RPMI7951 (cell line): ENCODE measurements around the gene SSTR4. TPM values are rescaled to one million over a fixed set of nuclear protein-coding genes. Genes with fewer than 3 reads are reported as not detected.

Source experiments
- DNase-seq: peaks from one replicate; pipeline ENCODE4 v3.0.0-alpha.2; 2012; ENCODE audit warnings: low read depth
- total RNA-seq: library from RNA; depleted of rRNA; stranded (reverse); fragments of >200 nt; shearing (Covaris generic); gene quantifications from 2 replicates; pipeline ENCODE4 v1.2.3, GENCODE V29; 2014

SSTR4 gene
- total RNA-seq, 1 experiment from 2014 or later, result not detected

DNA sequence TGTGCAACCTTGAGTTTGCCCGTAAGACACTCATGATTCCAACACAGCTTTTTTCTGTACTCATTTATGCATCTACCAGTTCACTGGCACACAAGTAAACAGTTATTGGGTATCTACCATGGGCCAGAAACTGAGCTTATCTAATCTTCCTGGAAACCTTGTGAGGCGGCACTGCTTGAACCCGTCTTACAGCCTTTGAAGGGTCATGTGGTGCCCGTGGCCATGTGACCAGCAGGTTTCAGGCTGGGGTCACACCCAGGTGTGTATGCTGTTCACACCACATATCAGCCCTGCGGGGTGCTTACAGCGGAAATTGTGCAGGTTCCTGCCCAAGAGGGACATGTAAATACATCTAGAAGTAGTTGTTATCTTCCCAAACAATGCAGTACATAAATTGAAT, 8.3 kb downstream of the SSTR4 start:
- DNase-seq, result no peak

DNA sequence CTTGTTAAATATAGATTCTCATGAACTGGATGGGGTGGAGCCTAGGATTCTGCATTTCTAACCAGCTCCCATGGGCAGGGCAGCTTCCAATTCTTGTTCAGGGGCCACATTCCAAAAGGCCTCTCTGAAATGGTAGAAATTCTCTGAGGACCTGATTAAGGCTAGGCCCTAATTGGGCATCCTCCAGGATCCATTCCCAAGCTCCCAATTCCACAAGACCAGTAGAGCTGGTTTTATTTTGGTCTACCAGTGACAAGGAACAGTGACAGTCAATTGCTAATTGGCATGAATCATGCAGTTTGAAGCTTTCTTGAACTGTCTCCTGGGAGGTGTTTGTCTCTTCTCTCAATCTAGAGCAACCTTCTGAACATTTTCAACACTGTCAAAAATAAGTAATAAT, 11.3 kb downstream of the SSTR4 start:
- no peak for DNase-seq

GRCh38 chr20:23047001-23047737, 12.1 kb downstream of the SSTR4 start:
- no peak for DNase-seq

DNA sequence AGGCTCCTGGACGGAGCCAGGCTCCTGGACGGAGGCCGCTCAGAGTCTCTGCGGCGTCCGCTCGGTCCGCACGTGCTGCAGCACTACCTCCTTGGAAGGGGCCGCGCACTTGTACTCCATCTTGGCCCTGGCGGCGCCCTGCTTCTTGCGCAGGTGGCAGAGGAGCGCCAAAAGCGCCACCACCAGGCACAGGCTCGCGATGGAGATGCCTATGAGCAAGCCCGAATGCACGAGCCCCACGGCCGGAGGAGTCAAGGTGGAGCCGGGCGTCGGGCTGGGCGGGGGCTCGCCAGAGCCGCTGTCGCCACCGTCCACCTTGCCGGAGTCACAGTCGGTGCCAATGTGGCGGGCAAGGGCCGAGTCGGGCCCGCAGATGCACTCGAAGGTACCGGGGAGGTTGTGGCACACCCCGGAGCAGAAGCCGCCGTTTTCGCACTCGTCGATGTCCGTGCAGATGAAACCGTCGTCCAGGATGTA, 12.7 kb downstream of the SSTR4 start:
- DNase-seq, result no peak

- peak; percentile 58 for DNase-seq
Measured at GRCh38 chr20:23048283-23049200, 13.4 kb downstream of the SSTR4 start.

- peak; percentile 91 for DNase-seq
Measured at GRCh38 chr20:23049201-23050075, 14.3 kb downstream of the SSTR4 start, which contains the start of gene THBD. Gene THBD, minus strand, starts transcription at chr20:23049672. Its CDS starts 168 bp downstream, at chr20:23049504.

DNA sequence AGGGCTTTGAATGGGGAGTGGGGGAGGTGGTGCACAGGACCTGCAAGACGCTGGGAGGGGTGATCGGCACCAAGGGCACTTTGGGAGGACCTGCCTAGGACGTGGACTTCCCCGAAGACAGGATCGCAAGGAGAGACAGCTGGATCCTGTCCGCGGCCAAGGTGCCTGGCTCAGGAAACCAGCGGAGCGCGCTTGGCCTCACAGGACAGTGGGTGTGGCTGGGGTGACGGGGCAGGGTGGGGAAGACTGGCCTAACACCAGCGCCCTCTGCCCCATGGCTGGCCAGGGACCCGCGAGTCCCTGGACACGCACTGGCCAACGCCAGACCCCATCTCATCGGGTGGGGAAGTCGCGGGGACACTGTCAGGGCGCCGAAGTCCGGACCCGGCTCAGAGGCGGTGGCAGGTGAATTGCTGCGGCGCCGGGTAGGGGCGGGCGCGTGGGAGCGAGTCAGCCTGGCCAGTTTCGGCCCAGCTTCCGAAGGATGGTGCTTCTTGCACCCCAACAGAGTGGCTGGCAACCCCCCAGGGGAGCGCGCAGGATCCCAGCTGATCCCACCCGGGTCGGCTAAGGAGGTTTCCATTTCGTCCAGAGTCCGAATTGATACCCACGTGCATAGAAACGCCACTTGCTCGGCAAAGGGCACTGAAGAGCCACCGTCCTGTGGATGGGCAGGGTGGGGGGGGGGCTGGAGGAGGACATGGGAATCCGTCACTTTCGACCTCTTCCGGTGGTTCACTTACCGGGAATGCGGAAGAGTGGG, 15.1 kb downstream of the SSTR4 start:
- no peak for DNase-seq

DNA sequence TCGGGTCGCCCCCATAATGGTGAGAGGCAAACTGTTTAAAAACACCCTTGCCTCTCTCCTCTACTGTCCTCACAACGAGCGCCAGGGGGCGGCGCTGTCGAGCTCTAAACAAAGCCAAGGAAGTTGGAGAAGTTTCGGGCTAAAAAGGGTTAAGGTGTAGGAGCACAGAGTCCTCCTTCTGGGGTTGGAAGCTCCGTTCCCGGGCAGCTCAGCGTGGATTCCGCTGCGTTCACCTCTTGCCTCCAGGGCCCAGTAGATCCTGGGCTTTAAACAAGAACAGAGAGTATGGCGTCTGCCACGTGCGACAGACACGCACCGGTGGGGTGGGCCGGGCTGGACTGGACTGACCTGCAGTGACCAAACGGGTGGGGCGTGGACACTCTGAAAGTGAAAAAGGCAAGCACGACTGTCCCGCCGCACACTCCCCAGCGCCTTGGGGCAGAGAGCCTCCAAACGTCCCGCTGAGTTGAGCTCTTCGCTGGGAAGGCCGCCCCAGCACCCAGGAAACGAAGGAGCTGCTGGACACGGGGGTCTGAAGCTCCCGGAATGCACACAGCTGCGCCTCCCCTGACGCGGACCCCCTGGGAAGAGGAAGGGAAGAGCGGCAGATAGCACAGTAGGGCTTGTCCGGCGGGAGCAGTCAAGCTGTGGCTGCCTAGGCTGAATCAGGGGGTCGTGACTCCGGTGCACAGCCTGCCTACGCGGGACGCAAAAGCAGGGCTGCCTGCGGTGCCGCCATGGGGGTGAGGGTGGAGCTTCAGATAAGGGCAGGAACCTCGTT, 15.9 kb downstream of the SSTR4 start:
- DNase-seq, result peak; percentile 90

GRCh38 chr20:23052904-23053303, 17.8 kb downstream of the SSTR4 start:
- no peak for DNase-seq

- DNase-seq, result no peak
Measured at GRCh38 chr20:23058240-23058639, 23.1 kb downstream of the SSTR4 start.

GRCh38 chr20:23059001-23059400, 23.9 kb downstream of the SSTR4 start:
- no peak for DNase-seq

GRCh38 chr20:23059846-23060245, 24.7 kb downstream of the SSTR4 start:
- peak; percentile 32 for DNase-seq

- DNase-seq, result peak; percentile 79
Measured at GRCh38 chr20:23060629-23061028, 25.5 kb downstream of the SSTR4 start.

GRCh38 chr20:23061262-23061661, 26.1 kb downstream of the SSTR4 start:
- no peak for DNase-seq

DNA sequence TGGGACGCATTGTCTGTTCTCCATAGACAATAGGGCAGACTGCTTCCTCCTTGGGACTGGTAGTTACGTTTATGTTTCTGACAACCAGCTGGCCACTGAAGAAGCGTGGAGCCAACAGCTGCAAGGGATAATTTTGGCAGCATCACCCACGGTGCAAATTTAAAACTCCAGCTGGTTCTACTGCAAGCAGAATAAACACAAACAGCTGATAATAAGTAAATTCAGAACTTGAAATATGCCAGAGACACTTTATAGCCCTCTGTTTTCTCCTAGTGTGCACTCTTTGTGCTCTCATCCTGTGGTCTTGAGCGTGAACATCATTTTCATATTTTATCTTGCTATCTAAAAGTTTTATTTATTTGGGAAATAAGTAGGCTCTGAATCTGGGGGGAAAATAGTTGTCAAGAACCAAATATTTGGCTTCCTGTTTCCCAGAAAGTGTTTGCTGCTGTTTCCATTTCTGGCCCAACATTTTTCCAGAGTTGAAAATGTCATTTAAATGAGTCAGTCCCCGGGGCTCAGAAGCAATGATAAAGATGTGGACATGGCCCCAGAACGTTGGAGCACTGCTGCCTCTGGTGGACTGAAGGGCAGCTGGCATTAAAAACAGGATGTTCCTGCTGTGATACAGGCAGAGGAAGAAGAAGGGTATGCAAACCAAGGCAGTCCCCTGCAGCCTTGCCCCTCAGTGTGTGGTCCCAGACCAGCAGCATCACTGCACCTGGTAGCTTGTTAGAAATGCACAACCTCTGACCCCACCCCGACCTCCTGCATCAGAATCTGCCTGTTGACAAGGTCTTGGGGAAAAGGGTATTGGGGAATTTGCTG, 26.8 kb downstream of the SSTR4 start:
- peak; percentile 88 for DNase-seq

DNA sequence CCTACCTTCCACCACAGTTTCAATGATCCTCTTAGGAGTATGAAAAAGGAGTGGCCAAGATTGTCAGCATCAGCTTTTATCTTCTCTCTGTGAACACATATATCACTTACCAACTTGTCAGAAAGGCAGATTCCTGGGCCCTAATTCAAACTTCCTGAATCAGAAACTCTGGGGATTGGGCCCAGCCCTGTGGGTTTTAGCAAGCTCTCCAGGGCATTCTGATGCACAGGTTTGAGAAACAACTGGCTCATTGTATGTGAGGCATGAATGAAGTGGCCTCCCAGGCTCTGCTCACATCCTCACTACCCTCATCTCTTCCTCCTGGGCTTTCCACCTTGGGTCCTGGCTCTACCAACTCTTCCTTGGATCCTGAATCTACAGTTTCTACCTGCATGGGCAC, 27.5 kb downstream of the SSTR4 start:
- no peak for DNase-seq

GRCh38 chr20:23063168-23063567, 28.1 kb downstream of the SSTR4 start:
- DNase-seq, result no peak

GRCh38 chr20:23063581-23063980, 28.5 kb downstream of the SSTR4 start:
- no peak for DNase-seq
